Left hindlimb (tissue), 1 donor: Measurements from ENCODE around the gene KMO.

Experiments
- DNase-seq: peaks from one replicate; pipeline ENCODE4 v3.0.0-alpha.2; 2018

KMO gene

DNA sequence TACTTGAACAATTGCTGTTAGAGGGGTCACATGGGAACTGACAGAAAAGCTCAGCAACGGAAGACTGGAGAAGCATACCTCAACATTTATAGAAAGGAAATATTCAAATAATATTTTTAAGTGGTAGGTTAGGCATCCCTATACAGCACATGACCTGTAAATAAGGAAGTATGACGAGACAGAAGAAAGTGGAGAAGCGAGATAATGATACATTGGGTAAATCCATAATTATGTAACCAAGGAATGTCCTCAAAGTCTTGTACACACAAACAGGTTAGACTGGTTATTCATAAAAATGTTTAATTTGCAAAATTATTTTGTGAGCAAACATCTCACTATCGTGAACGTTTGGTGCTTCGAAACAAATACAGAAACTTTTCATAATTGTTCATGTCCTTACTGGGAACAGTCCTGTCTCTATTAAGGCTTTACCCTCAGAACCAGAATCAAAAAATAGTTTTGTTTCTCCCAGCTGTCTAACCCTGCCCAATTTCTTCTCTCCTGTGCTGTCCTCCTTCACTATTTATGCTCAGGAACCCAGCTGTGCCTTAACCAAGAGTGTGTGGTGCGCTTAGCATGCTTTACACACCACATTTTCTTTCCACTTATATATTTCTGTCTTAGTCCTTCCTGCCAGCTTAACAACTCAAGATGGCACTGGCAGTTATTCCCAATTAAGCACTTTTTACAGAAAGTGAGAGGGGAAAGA lies 10.2 kb downstream of the KMO start:
- no peak for DNase-seq

DNA sequence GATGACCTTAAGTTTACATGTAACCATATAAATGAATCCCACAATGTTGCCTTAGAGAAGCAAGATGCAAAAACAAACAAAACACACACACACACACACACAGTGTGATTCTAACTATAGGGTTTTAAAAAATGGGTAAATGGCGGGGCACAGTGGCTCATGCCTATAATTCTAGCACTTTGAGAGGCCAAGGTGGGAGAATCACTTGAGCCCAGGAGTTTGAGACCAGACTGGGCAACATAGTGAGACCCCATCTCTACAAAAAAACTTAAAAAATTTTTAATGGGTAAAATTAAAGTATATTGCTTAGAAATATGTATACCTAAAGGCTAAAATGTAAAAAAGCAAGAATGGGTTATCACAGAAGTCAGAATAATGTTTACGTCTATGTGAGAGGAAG lies 15.8 kb downstream of the KMO start:
- no peak for DNase-seq

DNA sequence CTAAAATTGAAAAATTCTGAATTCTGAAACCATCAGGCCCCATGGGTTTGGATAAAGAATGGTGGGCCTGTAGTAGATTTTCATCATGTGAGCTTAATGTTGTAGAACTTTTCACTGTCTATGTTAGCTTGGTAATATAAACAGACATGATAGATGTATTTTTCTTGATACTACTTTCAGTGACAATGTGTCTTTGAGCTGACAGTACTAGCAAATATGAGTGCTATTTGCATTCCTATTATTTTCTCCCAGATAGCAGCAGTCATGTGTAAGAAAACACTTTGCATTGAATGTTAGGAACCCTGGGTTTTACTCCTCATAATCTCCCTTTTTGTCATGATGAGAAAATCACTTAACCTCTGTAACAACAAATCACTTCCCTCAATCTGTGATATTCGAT lies 18.1 kb downstream of the KMO start:
- DNase-seq: no peak

DNA sequence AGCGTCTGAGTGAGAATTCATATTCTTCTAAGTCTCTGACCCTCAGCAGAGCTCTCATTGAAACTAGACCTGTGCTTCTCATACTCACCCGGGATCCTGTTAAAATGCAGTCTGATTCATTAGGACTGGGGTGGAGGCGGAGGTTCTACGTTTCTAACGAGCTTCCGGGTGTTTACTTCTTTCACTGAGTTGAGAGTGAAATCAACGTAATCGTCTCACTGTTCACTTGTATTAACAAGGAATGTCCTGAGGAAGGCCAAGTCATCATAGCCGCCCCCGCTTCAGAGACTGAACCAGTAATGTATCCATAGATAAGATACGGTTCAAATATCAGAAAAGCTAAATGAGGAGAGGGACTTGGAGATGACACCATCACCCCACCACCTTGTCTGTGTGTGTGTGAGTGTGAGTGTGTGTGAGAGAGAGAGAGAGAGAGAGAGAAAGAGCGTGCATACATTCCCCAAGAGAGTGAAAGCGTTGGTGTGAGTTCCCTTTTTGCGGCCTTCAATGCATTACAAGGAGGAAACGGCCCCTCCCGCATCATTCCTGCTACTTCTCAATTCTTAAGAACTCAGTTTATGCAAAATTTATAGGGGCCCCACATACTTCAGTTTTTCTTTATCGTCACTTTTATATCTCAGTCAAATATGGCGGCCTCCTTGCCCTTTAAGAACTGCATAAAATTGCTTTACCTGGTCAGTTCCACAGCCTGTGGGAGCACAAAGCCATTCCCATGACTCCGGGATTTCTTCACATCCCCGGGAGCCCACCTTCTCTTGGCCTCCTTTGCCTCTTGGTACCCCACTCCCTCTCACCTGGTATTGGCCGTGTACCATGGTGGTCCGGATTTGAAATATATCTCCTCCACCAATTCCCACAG lies 19.8 kb downstream of the KMO start:
- DNase-seq: no peak

DNA sequence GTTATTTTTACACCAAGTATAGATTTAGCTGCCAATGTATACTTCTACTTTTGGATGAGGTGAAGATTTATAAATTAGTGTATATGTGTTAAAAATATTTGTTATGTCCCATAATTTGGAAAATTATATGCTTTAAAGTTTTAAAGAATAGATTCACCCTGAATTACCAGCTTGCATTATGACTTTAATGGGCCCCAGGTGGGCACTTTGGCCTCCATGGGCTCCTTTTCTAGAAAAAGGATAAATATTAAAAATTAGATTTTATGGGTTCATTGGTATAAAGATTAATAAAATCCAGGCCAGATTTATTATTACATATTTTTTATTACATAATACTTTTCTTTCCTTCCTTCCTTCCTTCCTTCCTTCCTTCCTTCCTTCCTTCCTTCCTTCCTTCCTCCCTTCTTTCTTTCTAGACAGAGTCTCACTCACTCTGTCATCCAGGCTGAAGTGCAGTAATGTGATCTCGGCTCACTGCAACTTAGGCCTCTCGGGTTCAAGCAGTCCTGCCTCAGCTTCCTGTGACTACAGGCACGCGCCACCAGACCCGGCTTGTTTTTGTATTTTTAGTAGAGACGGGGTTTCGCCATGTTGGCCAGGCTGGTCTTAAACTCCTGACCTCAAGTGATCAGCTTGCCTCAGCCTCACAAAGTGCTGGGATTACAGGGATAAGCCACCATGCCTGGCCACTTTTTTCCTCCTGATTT lies 21.9 kb downstream of the KMO start:
- no peak for DNase-seq

DNA sequence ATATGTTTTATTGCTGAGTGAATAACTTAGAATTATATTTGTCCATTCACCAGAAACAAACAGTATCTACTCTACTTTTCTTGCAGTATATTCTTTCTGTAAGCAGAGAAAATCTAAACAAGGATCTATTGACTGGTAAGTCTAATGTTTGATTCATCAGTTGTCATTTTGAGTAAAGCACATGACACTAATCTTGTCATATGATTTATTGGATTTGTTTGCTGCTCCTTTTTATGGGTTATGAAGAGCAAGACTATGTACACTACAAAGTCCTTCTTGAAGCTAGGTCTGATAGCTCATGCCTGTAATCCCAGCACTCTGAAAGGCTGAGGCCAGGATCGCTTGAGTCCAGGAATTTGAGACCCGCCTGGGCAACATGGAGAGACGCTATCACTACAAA lies 23.3 kb downstream of the KMO start:
- no peak for DNase-seq

DNA sequence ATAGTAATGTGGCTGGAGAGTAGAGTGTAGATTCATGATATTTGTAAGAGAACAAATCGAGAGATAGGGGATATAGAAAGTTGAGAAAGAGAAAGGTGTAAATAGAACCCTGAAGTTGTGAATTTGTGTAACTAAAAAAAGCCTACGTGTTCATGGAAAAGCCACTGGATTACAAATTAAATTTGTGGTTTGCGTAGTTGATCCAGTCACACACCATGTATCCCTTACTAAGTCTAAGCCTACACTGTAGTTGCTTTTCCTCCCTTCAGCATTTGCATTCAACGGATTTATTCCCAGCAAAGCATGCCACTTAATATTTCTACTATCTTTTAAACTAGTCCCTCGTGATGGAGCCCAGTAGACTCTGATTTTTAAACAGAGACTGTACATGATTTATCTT lies 24.9 kb downstream of the KMO start:
- DNase-seq: no peak

DNA sequence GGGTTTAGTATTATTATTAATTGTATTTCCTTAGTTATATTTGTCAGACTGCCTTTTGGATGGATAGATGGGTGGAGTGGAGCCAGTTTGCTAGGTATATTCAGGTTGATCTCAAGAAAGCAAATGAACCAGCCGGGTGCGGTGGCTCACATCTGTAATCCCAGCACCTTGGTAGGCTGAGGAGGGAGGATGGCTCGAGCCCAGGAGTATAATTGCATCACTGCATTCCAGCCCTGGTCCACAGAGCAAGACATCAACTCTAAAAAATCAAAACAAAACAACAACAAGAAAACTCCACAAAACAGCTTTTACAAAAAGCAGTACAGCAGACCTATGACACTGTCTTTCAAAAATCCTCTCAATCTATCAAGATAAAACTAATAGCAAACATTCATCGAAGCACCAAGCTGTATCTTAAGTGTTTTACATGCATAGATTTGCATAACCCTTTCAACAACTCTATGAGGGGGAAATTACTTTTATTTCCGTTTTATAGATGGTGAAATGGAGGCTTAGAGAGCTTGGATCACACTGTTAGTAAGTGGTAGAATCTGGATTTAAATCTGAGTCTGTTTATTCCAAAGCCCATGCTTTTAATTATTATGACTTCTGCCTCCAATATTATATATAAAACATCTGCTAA lies 25.5 kb downstream of the KMO start:
- no peak for DNase-seq

DNA sequence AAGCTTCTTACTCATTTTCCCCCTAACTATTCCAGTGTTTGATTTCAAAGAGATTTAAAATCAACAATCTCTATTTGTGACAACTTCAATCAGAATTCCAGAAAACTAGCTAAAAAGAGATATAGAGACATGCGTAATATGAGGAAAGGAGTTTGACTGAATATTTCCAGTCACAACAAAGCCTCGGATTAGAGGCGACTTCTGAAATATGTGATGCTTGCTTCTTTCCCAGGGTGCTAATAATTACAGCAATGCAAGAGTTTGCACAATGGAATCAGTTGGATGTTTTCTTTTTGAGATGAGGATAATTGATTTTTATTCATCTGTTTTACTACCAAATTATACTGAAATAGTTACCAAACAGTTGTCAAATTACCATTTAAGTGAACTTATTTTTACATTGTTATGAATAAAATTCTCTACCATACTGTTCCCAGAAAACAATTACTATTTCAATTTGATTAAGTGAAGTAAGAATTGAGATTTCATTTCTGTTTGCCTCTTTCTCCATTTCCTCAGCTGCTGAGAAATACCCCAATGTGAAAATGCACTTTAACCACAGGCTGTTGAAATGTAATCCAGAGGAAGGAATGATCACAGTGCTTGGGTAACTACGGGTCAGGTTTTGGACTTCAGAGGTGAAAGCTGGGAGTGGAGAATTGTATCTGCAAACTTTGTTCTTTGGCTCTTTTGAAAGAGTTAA lies 28.1 kb downstream of the KMO start:
- no peak for DNase-seq

DNA sequence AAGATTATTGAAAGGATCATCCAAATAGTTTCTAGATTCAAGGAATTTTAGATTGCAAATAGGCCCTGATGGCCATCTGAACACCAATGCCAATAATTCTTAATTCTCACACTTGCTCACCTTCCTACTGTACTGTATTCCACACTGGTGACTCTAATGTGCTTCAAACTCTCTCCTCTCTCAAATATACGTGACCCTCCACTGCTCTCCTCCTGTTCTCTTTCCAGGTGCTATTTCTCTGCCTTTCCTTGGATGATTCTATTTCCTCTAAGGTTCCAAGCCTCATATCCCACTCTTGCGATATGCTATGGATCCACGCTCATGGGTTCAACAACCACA lies 28.6 kb downstream of the KMO start:
- DNase-seq: no peak

DNA sequence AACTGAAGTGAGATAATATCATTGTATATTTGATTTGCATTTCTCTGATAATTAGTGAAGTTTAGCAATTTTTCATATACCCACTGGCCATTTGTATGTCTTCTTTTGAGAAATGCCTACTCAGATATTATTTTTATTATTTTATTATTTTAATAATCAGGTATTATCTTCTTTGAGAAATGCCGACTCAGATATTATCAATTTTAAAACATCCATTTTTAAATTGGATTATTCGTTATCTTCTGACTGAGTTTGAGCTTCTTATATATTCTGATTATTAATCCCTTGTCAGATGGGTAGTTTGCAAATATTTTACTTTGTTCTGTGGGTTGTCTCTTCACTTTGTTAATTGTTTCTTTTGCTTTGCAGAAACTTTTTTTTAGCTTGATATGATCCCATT lies 37.7 kb downstream of the KMO start:
- no peak for DNase-seq

DNA sequence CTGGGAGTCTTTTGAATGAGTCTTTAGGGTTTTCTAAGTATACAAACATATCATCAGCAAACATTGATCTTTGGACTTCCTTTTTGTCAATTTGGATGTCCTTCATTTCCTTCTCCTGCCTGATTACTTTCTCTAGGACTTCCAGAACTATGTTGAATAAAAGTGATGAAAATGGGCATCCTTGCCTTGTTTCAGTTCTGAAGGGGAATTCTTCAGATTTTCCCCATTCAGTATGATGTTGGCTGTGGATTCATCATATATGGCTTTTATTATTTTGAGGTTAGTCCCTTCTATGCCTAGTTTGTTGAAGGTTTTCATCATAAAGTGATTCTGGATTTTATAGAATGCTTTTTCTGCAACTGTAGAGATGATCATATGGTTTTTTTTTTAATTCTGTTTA lies 42.0 kb downstream of the KMO start:
- DNase-seq: no peak

DNA sequence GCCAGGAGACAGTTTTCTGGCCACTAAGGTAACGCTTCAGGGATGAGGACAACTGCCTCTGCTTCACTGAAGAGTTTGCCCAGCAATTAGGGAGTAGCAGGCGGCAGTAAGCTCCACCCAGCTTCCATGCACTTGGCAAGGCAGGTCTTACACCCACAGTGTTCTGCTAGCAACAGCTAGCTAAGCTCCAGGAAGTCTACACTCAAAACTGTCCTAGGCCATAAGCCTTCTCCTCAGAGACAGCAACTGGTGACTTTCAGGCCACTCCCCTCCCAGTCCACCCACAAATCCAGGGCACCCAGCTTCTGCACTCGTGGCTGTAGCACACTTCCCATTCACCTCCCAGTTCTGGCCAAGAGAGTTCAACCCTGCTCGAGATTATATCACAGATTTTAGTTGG lies 47.3 kb downstream of the KMO start:
- no peak for DNase-seq

DNA sequence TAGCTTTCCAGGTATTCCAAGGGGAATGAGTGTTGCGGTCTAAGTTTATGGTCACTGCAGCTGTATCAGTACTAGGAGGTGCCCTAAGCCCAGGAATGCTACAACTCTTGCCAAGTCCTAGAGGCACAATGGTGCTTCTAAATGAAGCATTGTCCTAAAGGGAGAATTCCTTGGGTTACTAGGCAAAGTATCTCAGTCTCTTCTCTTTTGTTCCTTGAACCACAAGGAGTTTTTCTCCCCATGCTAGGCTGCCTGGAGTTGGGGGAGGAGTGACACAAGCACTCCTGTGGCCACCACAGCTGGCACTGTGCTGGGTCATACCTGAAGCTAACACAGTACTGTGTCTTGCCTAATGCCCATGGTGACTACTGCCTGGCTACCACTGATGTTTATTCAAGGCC lies 50.7 kb downstream of the KMO start:
- no peak for DNase-seq

DNA sequence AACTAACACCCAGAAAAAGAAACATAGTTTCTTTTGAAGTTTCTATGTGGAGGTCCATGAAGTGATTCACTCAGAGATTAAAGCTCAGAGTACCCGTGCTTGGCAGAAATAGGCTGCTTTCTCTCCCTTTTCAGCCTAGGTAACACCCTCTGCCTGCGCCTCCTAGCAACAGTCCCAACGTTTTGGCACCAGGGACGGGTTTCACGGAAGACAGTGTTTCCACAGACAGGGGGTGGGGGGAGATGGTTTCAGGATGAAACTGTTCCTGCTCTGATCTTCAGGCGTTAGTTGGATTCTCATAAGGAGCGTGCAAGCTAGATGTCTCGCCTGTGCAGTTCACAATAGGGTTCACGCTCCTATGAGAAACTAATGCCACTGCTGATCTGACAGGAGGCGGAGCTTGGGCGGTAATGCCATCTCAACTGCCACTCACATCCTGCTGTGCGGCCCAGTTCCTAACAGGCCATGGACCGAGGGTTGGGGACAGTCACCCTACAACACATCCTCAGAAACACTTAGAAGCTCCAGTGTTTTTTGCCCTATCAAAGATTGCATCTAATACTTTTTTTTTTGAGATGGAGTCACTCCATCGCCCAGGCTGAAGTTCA lies 54.8 kb downstream of the KMO start:
- no peak for DNase-seq

DNA sequence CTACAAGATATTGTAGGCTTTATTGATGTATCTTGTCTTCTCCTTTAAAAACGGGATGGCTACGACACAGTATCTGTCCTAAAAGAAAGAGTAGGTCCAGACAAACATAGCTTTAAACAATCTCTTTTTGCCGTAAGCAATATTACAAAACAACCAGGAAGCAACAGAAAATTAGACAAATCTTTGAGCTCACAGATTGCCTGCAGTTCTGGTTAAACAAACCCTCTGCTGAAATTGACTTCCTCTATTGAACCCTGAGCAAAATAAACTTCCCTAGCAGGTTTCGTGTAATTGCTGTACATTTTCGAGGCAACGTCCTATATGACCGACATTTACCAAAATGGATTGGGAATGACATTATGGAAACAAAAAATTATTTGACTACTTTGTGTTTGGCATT lies 57.3 kb downstream of the KMO start:
- DNase-seq: no peak

DNA sequence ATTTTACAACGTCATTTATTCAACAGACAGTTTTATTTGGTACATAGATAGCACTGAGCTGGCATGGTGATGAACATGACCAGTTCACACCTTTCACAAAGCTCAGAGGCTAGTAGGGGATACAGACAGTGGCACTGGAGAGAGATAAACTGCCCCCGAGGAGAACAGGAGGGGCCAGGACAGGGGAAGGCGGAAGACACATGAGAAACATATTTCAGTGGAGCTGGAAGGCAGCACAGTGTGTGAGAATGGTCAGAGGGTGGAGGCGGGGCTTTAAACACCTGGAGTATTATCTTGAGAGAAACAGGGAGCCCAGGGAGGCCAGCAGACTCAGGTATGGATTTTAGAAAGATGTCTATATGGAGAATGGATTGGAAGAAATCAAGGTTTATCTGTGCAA lies 58.5 kb downstream of the KMO start:
- no peak for DNase-seq

DNA sequence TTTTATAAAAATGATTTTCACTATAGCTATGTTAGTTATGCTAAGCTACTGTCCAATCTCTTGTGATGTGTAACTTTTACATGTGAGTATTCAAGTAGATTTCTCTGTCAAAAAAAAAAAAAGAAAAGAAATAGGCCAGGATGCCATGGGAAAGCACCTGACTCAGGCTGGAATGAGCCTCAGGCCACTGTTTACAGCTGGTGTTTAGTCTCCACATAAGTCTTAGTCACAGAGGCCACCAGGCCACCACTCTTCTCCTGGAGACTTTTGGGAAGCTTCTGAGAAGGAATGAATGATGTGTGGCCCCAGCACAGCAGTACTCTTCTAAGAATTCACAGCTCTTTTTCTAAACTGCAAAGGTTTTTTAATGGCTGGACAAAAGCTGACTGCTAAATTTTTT lies 59.1 kb downstream of the KMO start:
- no peak for DNase-seq

DNA sequence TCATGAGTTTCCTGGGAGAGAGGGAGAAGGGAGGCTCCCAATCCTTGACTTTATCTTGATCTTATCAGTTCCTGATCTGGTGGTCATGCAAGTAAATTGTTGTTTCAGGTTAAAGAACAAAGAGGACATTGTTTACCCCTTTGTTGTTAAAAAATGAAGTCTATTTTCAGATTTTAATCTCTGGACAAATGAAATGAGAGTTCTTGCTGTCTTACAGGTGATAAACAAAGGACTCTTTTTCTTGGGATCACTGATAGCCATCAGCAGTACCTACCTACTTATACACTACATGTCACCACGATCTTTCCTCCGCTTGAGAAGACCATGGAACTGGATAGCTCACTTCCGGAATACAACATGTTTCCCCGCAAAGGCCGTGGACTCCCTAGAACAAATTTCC lies 59.6 kb downstream of the KMO start:
- no peak for DNase-seq

DNA sequence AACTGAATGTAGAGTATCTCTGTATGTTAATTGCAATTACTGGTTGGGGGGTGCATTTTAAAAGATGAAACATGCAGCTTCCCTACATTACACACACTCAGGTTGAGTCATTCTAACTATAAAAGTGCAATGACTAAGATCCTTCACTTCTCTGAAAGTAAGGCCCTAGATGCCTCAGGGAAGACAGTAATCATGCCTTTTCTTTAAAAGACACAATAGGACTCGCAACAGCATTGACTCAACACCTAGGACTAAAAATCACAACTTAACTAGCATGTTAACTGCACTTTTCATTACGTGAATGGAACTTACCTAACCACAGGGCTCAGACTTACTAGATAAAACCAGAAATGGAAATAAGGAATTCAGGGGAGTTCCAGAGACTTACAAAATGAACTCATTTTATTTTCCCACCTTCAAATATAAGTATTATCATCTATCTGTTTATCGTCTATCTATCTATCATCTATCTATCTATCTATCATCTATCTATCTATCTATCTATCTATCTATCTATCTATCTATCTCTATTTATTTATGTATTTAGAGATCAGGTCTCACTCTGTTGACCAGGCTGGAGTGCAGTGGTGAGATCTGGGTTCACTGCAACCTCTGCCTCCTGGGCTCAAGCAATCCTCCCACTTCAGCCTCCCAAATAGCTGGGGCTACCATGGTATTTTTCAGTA lies 60.2 kb downstream of the KMO start:
- no peak for DNase-seq

DNA sequence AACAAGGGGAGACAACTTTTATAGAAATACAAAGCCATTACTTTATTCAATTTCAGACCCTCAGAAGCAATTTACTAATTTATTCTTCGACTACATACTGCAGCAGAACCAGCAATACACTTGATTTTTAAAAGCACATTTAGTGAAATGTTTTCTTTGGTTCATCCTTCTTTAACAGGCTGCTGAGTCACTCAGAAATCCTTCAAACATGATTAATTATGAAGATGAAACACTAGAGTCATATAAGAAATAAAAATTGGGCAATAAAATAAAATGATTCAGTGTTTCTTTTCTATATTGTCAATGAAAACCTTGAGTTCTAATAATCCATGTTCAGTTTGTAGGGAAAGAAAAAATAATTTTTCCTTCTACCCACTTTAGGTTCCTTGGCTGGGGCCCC lies 61.0 kb downstream of the KMO start:
- DNase-seq: no peak

DNA sequence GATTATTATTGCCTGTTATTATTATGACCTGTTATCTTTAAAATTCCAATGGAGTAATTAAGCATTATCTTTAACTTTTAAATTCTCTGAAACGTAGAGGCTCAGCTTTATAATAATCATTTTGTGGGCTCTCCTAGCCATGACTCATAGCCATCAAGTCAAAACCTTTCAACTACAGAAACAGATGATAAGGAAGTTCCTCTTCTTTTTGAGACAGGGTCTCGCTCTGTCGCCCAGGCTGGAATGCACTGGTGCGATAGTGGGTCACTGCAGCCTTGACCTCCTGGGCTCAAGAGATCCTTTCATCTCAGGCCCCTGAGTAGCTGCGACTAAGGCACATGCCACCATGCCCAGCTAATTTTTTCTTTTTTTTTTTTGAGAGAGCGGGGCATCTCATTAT lies 64.5 kb downstream of the KMO start:
- DNase-seq: no peak
